ENCODE measurements around the gene SERBP1. TPM values are rescaled to one million over a fixed set of nuclear protein-coding genes. Genes with fewer than 3 reads are reported as not detected.
"Not testable (repeated sequence)": the region's sequence is repeated elsewhere in the genome, so short reads cannot be mapped to it uniquely, and the experiment has no call there.

The SERBP1 gene
- total RNA-seq, 1 donor from 2014 or later: 137 TPM

- no peak for ATAC-seq
- Histone ChIP-seq H3K4me1 (peaks cover 13% of the 10 kb centered on the region), H3K27ac (no peak overlapping the region), H3K9me3 (no peaks in the 10 kb centered on the region), H3K36me3 (no peaks in the 10 kb centered on the region), H3K27me3 (no peaks in the 10 kb centered on the region), H3K4me3 (no peak overlapping the region)
- no peak for DNase-seq
- intact Hi-C loops (cut with DNase I): no loop called here
- TF ChIP-seq CTCF (IDR thresholded peaks at IDR 0.05): no peak
Observed at GRCh38 chr1:67404212-67404620, 26.0 kb downstream of the SERBP1 start.

- intact Hi-C loops (cut with DNase I): no loop called here
- Histone ChIP-seq H3K27me3 (no peaks in the 10 kb centered on the region), H3K4me3 (no peak overlapping the region), H3K9me3 (no peaks in the 10 kb centered on the region), H3K4me1 (peaks cover 13% of the 10 kb centered on the region), H3K27ac (no peak overlapping the region), H3K36me3 (no peaks in the 10 kb centered on the region)
- DNase-seq (no peak), ATAC-seq (no peak)
- no peak for TF ChIP-seq CTCF (IDR thresholded peaks at IDR 0.05)
Observed at GRCh38 chr1:67401443-67401842, 28.8 kb downstream of the SERBP1 start.

- H3K4me1 ChIP-seq; DNase-seq; intact Hi-C loops (cut with DNase I); H3K4me3 ChIP-seq; H3K9me3 ChIP-seq; H3K27ac ChIP-seq; H3K36me3 ChIP-seq; H3K27me3 ChIP-seq; ATAC-seq: not testable (repeated sequence)
Observed at GRCh38 chr1:67400029-67400786, 30.0 kb downstream of the SERBP1 start.

- ATAC-seq (no peak), DNase-seq (no peak)
- intact Hi-C loops (cut with DNase I): no loop called here
- Histone ChIP-seq H3K4me3 (no peak overlapping the region), H3K4me1 (no peaks in the 10 kb centered on the region), H3K27ac (no peak overlapping the region), H3K9me3 (no peaks in the 10 kb centered on the region), H3K36me3 (no peaks in the 10 kb centered on the region), H3K27me3 (no peaks in the 10 kb centered on the region)
- no peak for TF ChIP-seq CTCF (IDR thresholded peaks at IDR 0.05)
Observed at GRCh38 chr1:67399199-67399993, 30.8 kb downstream of the SERBP1 start.

- intact Hi-C loops (cut with DNase I): no loop called here
Observed at GRCh38 chr1:67394548-67394947, 35.7 kb downstream of the SERBP1 start.

More at GRCh38 chr1:67394548-67394947, 35.7 kb downstream of the SERBP1 start:
- no peak for ATAC-seq
- no peaks in the 10 kb centered on the region for H3K36me3 ChIP-seq
- no peak for DNase-seq
- no peak overlapping the region for H3K27ac ChIP-seq
- H3K9me3 ChIP-seq: no peaks in the 10 kb centered on the region
- no peak for TF ChIP-seq CTCF (IDR thresholded peaks at IDR 0.05)
- H3K4me3 ChIP-seq: no peak overlapping the region
- H3K27me3 ChIP-seq: no peaks in the 10 kb centered on the region
- H3K4me1 ChIP-seq: no peaks in the 10 kb centered on the region

Data from upper lobe of right lung (tissue), 1 donor.